Keratinocyte (primary cell): ENCODE data around the gene CNFN. TPM values are rescaled to one million over a fixed set of nuclear protein-coding genes. Genes with fewer than 3 reads are reported as not detected.

ENCODE experiments used
- DNase-seq: peaks from one replicate; pipeline ENCODE4 v3.0.0-alpha.2; 2011; ENCODE audit warnings: low read depth, missing footprints, low spot score
- FAIRE-seq: peaks from 2 replicates; lab custom pipeline; 2011; peaks lifted over from hg19 to GRCh38; lab: Jason Lieb, UNC
- H2AFZ ChIP-seq: 2 replicates; pipeline ENCODE4 v1.6.0; 2012; ENCODE audit warnings: low read length, control low read depth, inconsistent platforms; ENCODE audit not compliant: control insufficient read depth
- H3K27ac ChIP-seq: 2 replicates; pipeline ENCODE4 v1.5.1; 2011; ENCODE audit warnings: low read length; ENCODE audit not compliant: control insufficient read depth, insufficient read depth
- H3K27me3 ChIP-seq: 3 replicates; pipeline ENCODE4 v1.6.0; 2011; ENCODE audit warnings: low read length; ENCODE audit not compliant: control insufficient read depth, insufficient read depth; ENCODE audit errors: extremely low read depth
- H3K36me3 ChIP-seq, 2 experiments: 2 replicates in 1 of 2; 3 replicates in 1 of 2; pipeline ENCODE4 v1.5.1; 2011; ENCODE audit warnings: low read length in 2 of 2, mild to moderate bottlenecking in 1 of 2; ENCODE audit not compliant: control insufficient read depth in 2 of 2, insufficient read depth in 2 of 2; ENCODE audit errors: extremely low read depth in 1 of 2
- H3K4me1 ChIP-seq: 3 replicates; pipeline ENCODE4 v1.5.1; 2011; ENCODE audit warnings: low read length; ENCODE audit not compliant: control insufficient read depth, insufficient read depth; ENCODE audit errors: extremely low read depth
- H3K4me2 ChIP-seq: 3 replicates; pipeline ENCODE4 v1.6.0; 2011; ENCODE audit warnings: low read depth, low read length; ENCODE audit not compliant: control insufficient read depth, insufficient read depth; ENCODE audit errors: extremely low read depth
- H3K4me3 ChIP-seq, 3 experiments: fragments of 200-600 bp in 1 of 3; sonication (generic) in 1 of 3; 2 replicates in 2 of 3; 3 replicates in 1 of 3; pipeline ENCODE4 v1.5.1; 2011 to 2016; ENCODE audit warnings: low read length in 3 of 3, mild to moderate bottlenecking in 3 of 3, control low read depth in 2 of 3, inconsistent platforms in 1 of 3, low read depth in 1 of 3, mixed read lengths in 1 of 3, mixed run types in 1 of 3, moderate library complexity in 1 of 3; ENCODE audit not compliant: control insufficient read depth in 2 of 3, insufficient read depth in 2 of 3; ENCODE audit errors: extremely low read depth in 1 of 3
- H3K79me2 ChIP-seq: 2 replicates; pipeline ENCODE4 v1.6.0; 2012; ENCODE audit warnings: low read length; ENCODE audit not compliant: control insufficient read depth, insufficient read depth
- H3K9ac ChIP-seq: 3 replicates; pipeline ENCODE4 v1.6.0; 2011; ENCODE audit warnings: low read length; ENCODE audit not compliant: control insufficient read depth, insufficient read depth; ENCODE audit errors: extremely low read depth
- H3K9me1 ChIP-seq: 3 replicates; pipeline ENCODE4 v1.6.0; 2011; ENCODE audit warnings: low read length; ENCODE audit not compliant: control insufficient read depth, insufficient read depth; ENCODE audit errors: extremely low read depth
- H3K9me3 ChIP-seq: 2 replicates; pipeline ENCODE4 v1.5.1; 2012; ENCODE audit warnings: low read depth, low read length; ENCODE audit not compliant: control insufficient read depth
- H4K20me1 ChIP-seq: 3 replicates; pipeline ENCODE4 v1.6.0; 2011; ENCODE audit warnings: low read length; ENCODE audit not compliant: control insufficient read depth, insufficient read depth; ENCODE audit errors: extremely low read depth
- EZH2 ChIP-seq: IDR thresholded peaks from one replicate; pipeline ENCODE4 v1.6.1; 2012; ENCODE audit warnings: inconsistent platforms, mild to moderate bottlenecking, low read length, moderate library complexity
- dilution Hi-C: fragments of 300-500 bp; cut with MboI; formaldehyde crosslinking; loops from one replicate; pipeline ENCODE4 v1.7.0; 2020; ENCODE audit warnings: low sequenced_read_pairs; ENCODE audit not compliant: extremely low pct_ligation_motif_present
- polyA plus RNA-seq, 5 experiments: library from polyadenylated mRNA; depleted of rRNA in 3 of 5; stranded (reverse) in 3 of 5; stranded (forward) in 1 of 5; unstranded in 1 of 5; fragments of >200 nt; gene quantifications; 1 replicate in 1 of 5; 2 replicates in 3 of 5; 3 replicates in 1 of 5; pipeline versions ENCODE4 v1.2.1 to v1.2.3, GENCODE V29; 2011 to 2012; ENCODE audit warnings: missing spikeins in 2 of 5, low read depth in 1 of 5, low replicate concordance in 1 of 5
- TF ChIP-seq, protein P1 (sequence below), 3 experiments: IDR thresholded peaks in 1 of 3; conservative IDR thresholded peaks in 1 of 3; optimal IDR thresholded peaks in 1 of 3; 2 replicates in 2 of 3; 3 replicates in 1 of 3; pipeline versions ENCODE3 to v1.5.1; 2011; ENCODE audit warnings: low read length in 3 of 3, mild to moderate bottlenecking in 3 of 3, moderate library complexity in 2 of 3, control low read depth in 1 of 3, inconsistent platforms in 1 of 3; ENCODE audit not compliant: insufficient read depth in 2 of 3; ENCODE audit errors: extremely low read depth in 1 of 3

The CNFN gene
- polyA plus RNA-seq, 1 donor (not counting 4 experiments of a cell fraction or from before 2014, with no cell fraction given): 3.0 TPM

DNA sequence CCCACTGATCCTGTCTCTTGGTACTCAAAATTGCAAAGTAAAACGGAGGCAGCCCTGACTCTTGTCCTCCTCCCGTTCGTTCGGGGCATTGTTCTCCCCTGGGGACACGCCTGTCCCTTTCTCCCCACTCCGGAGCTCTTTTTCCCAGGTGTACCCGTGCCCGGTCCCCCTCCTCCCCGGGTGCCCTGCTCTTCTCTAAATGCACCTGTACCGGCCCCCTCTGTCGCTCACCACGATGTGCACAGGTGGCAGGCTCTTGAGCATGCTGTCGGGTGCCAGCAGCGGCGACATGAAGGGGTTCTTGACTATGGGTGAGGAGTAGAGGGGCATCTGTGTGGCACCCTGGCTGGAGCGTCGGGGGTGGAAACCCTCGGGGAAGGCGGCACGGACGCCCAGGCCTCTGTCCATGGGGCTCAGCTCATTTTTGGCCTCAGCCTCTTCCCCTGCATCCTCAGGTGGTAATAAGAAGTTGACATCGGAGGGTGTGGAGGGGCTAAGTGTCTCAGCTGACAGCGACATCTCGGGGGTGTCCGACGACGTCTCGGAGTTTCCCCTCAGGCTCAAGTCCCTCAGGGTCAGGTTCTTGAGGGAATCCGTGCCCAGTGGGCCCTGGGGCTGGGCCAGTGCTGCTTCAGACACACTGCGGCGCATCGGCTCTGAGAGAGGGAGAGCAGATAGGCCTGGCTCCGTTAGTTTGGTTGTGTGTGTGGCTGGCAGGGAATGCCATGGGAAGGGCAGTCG is 12.4 kb upstream of the CNFN start:
- H2AFZ ChIP-seq: no peak overlapping the region
- DNase-seq: no peak
- H3K4me3 ChIP-seq: no peak overlapping the region
- no peaks in the 10 kb centered on the region for H4K20me1 ChIP-seq
- dilution Hi-C loops: no loop called here
- H3K9me3 ChIP-seq: no peaks in the 10 kb centered on the region
- H3K9me1 ChIP-seq: no peaks in the 10 kb centered on the region
- no peak overlapping the region for H3K9ac ChIP-seq
- H3K4me1 ChIP-seq: peaks cover 9% of the 10 kb centered on the region
- no peaks in the 10 kb centered on the region for H3K27me3 ChIP-seq
- no peak for FAIRE-seq
- TF ChIP-seq, protein P1, sequence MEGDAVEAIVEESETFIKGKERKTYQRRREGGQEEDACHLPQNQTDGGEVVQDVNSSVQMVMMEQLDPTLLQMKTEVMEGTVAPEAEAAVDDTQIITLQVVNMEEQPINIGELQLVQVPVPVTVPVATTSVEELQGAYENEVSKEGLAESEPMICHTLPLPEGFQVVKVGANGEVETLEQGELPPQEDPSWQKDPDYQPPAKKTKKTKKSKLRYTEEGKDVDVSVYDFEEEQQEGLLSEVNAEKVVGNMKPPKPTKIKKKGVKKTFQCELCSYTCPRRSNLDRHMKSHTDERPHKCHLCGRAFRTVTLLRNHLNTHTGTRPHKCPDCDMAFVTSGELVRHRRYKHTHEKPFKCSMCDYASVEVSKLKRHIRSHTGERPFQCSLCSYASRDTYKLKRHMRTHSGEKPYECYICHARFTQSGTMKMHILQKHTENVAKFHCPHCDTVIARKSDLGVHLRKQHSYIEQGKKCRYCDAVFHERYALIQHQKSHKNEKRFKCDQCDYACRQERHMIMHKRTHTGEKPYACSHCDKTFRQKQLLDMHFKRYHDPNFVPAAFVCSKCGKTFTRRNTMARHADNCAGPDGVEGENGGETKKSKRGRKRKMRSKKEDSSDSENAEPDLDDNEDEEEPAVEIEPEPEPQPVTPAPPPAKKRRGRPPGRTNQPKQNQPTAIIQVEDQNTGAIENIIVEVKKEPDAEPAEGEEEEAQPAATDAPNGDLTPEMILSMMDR (optimal IDR thresholded peaks at IDR 0.05 in 1 of 3, IDR thresholded peaks at IDR 0.05 in 1 of 3, conservative IDR thresholded peaks at IDR 0.05 in 1 of 3; ENCODE audit: extremely low read depth in 1 of 3, insufficient read depth in 2 of 3, low read length in 3 of 3): no peak
- no peak for TF ChIP-seq EZH2
- H3K27ac ChIP-seq: no peak overlapping the region
- H3K4me2 ChIP-seq: no peak overlapping the region
- H3K36me3 ChIP-seq: peaks cover 3 to 7% of the 10 kb centered on the region in 2 experiments
- peaks cover 6% of the 10 kb centered on the region for H3K79me2 ChIP-seq

DNA sequence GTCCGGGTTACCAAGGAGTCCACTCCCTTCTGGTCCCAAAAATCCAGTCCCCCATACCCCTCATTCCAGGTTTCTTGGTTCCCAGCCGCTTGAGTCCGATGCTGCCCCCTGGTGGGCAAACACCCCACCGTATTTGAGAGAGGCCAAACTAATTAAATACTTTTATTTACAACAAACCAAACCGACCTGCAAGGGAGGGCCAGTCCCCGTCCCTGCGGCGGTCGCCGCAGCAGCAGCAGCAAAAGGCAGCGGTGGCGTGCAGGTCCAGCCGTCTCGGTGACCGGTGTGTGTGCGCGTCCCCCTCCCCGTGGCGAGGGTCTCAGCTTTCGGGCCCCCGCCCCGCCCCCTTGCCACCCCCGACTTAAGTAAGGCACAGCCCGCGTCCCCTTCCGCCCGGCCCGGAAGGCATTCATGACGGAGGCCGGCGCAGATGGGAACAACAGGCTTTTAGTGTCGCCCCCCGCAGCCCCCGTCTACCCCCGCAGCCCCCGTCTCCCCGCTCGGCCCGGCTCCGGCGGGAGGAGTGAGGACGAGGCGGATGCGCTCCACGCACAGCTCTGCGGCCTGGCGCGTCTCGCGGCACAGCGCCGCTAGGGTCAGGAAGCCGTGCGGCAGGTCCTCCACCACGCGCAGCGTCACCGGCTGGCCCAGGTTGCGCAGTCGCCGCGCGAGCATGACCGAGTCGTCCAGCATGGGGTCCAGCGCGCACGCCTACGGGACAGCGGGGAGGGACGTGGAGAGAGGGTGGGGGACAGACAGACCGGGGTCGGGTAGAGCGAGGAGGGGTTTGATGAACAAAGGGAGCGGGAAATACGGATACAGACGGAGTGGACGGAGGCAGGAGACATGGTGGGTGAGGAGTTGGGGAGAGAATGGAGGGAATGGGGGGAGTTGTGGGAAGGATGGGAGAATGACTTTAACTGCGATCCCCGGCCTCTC is 11.5 kb upstream of the CNFN start:
- H3K27me3 ChIP-seq: no peaks in the 10 kb centered on the region
- H3K9ac ChIP-seq: peak overlapping the region; percentile 28
- DNase-seq (no peak), FAIRE-seq (peak; percentile 34)
- peak overlapping the region in 1 of 3 experiments; percentile 26 for H3K4me3 ChIP-seq
- H3K9me3 ChIP-seq: no peaks in the 10 kb centered on the region
- TF ChIP-seq EZH2: no peak
- TF ChIP-seq, protein P1 (optimal IDR thresholded peaks at IDR 0.05 in 1 of 3, IDR thresholded peaks at IDR 0.05 in 1 of 3, conservative IDR thresholded peaks at IDR 0.05 in 1 of 3; ENCODE audit: extremely low read depth in 1 of 3, insufficient read depth in 2 of 3, low read length in 3 of 3): peak; percentile 63 to 78 (median 77)
- no peaks in the 10 kb centered on the region for H3K9me1 ChIP-seq
- no peak overlapping the region for H3K27ac ChIP-seq
- peak overlapping the region; percentile 23 for H2AFZ ChIP-seq
- dilution Hi-C loops: no loop called here
- H3K4me2 ChIP-seq: peak overlapping the region; percentile 60
- no peaks in the 10 kb centered on the region for H4K20me1 ChIP-seq
- peaks cover 9% of the 10 kb centered on the region for H3K79me2 ChIP-seq
- H3K36me3 ChIP-seq: peaks cover 3 to 4% of the 10 kb centered on the region in 2 experiments
- H3K4me1 ChIP-seq: peaks cover 14% of the 10 kb centered on the region
